HepG2 (cell line): ENCODE results near the gene P4HTM. TPM values are rescaled to one million over a fixed set of nuclear protein-coding genes. Genes with fewer than 3 reads are reported as not detected.

Source experiments
- ARNTL ChIP-seq: sonication (generic); formaldehyde crosslinking; IDR thresholded peaks from 2 replicates; pipeline ENCODE4 v1.4.0; 2020; ENCODE audit warnings: mild to moderate bottlenecking, missing genetic modification reagents
- ATF1 ChIP-seq: IDR thresholded peaks from 2 replicates; pipeline ENCODE4 v1.6.1; 2016; ENCODE audit warnings: mild to moderate bottlenecking, control low read depth
- BRCA1 ChIP-seq: sonication (generic); formaldehyde crosslinking; IDR thresholded peaks from 2 replicates; pipeline ENCODE4 v1.4.0; 2020; ENCODE audit warnings: missing genetic modification reagents
- CEBPB ChIP-seq: IDR thresholded peaks from 2 replicates; pipeline ENCODE4 v1.6.1; 2011; ENCODE audit warnings: low read depth, low read length, improper control_type of control experiment, borderline replicate concordance
- CHD2 ChIP-seq: IDR thresholded peaks from 2 replicates; pipeline ENCODE4 v1.6.1; 2011; ENCODE audit warnings: low read depth, low read length, improper control_type of control experiment
- CREM ChIP-seq, 2 experiments: sonication (generic) in 1 of 2; formaldehyde crosslinking in 1 of 2; IDR thresholded peaks; 2 replicates each; pipeline versions ENCODE4 v1.4.0 to v1.6.1; 2016 to 2020; ENCODE audit warnings: antibody characterized with exemption in 1 of 2, mild to moderate bottlenecking in 1 of 2, missing genetic modification reagents in 1 of 2
- FOXA1 ChIP-seq, 2 experiments: fragments of 450-650 bp in 1 of 2; sonication (generic) in 1 of 2; formaldehyde crosslinking in 1 of 2; IDR thresholded peaks; 2 replicates each; pipeline versions ENCODE4 v1.4.0 to v1.6.1; 2016 to 2020; ENCODE audit warnings: missing genetic modification reagents in 1 of 2
- KMT2A ChIP-seq: sonication (generic); formaldehyde crosslinking; IDR thresholded peaks from 2 replicates; pipeline ENCODE4 v1.4.0; 2020; ENCODE audit warnings: missing genetic modification reagents
- SNAI1 ChIP-seq: sonication (generic); formaldehyde crosslinking; IDR thresholded peaks from 2 replicates; pipeline ENCODE4 v1.5.0; 2020; ENCODE audit warnings: mild to moderate bottlenecking, missing genetic modification reagents, borderline replicate concordance
- TBX3 ChIP-seq: fragments of 450-650 bp; IDR thresholded peaks from 2 replicates; pipeline ENCODE4 v1.6.1; 2017; ENCODE audit warnings: antibody characterized with exemption, mild to moderate bottlenecking, inconsistent platforms, borderline replicate concordance
- ZBTB1 ChIP-seq: sonication (generic); formaldehyde crosslinking; IDR thresholded peaks from 2 replicates; pipeline ENCODE4 v1.4.0; 2020; ENCODE audit warnings: missing genetic modification reagents, borderline replicate concordance
- ZBTB20 ChIP-seq: sonication (generic); formaldehyde crosslinking; IDR thresholded peaks from 2 replicates; pipeline ENCODE4 v1.8.1; 2023; ENCODE audit warnings: missing genetic modification reagents, low read depth, mild to moderate bottlenecking, borderline replicate concordance
- ZFP37 ChIP-seq: sonication (generic); formaldehyde crosslinking; IDR thresholded peaks from 2 replicates; pipeline ENCODE4 v1.4.0; 2020; ENCODE audit warnings: missing genetic modification reagents, borderline replicate concordance
- ZNF589 ChIP-seq: sonication (generic); formaldehyde crosslinking; conservative IDR thresholded peaks from 2 replicates; pipeline ENCODE4 v1.8.0; 2022; ENCODE audit warnings: mild to moderate bottlenecking, moderate library complexity, missing genetic modification reagents
- ZNF75D ChIP-seq: sonication (generic); formaldehyde crosslinking; IDR thresholded peaks from 2 replicates; pipeline ENCODE4 v1.8.1; 2023; ENCODE audit warnings: missing genetic modification reagents, mild to moderate bottlenecking, borderline replicate concordance
- ZNF777 ChIP-seq: sonication (generic); formaldehyde crosslinking; IDR thresholded peaks from 2 replicates; pipeline ENCODE4 v1.4.0; 2020; ENCODE audit warnings: missing genetic modification reagents
- polyA plus RNA-seq, 8 experiments: library from polyadenylated mRNA; depleted of rRNA in 3 of 8; stranded (reverse) in 7 of 8; unstranded in 1 of 8; fragments of >200 nt; fragmentation: Illumina TruSeq in 4 of 8; extraction: Trizol in 4 of 8; gene quantifications; 2 replicates each; pipeline versions ENCODE4 v1.2.1 to v1.2.3, GENCODE V29; 2011 to 2016; ENCODE audit warnings: low read depth in 4 of 8, missing spikeins in 1 of 8, mixed read lengths in 1 of 8; ENCODE audit not compliant: insufficient read depth in 1 of 8
- total RNA-seq, 5 experiments: library from RNA; depleted of rRNA; stranded (reverse); fragments of >200 nt; fragmentation: Illumina TruSeq; extraction: Trizol; gene quantifications; 2 replicates each; pipeline ENCODE4 v1.2.3, GENCODE V29; 2016; ENCODE audit warnings: low read depth in 1 of 5

Gene P4HTM
- total and polyA plus RNA-seq, 2 of the 13 experiments (the other 11 are each of a cell fraction or from before 2014, with no cell fraction given): 0.01 TPM; not detected in 1

DNA sequence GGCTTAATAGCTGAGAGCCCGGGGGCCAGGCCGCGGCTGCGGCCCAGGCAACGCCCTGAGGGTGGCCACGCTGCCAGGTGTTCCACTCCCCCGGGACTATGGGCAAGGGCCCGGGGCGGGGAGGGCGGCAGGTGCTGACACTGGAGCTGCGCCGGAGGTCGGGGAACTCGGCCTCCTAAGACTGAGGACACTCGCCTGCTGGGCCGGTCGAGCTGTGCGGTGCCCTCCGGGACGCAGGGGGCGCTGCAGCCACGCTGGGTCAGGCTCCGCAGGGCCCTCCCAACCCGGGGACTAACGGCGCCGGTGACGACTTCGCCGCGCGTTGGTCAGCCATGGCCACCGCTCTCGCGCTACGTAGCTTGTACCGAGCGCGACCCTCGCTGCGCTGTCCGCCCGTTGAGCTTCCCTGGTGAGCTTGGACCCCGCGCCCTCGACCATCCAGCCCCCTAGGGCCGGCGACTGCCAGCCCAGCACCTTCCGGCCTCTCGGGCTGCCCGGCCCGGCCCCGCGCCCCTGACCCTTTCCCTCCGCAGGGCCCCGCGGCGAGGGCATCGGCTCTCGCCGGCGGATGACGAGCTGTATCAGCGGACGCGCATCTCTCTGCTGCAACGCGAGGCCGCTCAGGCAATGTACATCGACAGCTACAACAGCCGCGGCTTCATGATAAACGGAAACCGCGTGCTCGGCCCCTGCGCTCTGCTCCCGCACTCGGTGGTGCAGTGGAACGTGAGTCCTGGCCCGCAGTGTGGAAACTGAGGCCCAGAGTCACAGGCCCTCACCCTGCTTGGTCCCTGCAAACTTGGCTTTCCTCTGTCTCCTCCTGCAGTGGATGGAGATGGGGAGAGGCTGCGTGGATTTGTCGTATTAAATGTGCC lies 32.0 kb downstream of the P4HTM start, which contains the start of gene NDUFAF3 (continued):
- no peak for TF ChIP-seq FOXA1 (IDR thresholded peaks at IDR 0.05)
- peak; percentile 36; the same call in 1 of the 2 replicates for TF ChIP-seq FOXA1 (CRISPR knock-in tag; IDR thresholded peaks at IDR 0.05)
- TF ChIP-seq ZFP37 (CRISPR knock-in tag): peak; percentile 75; the same call in 1 of the 2 replicates
- TF ChIP-seq TBX3: no peak
- no peak; the same call in 1 of the 2 replicates for TF ChIP-seq CREM (IDR thresholded peaks at IDR 0.05)
- TF ChIP-seq CREM (CRISPR knock-in tag; IDR thresholded peaks at IDR 0.05): no peak
- TF ChIP-seq ATF1: peak; percentile 39
- TF ChIP-seq ZBTB20: no peak
- TF ChIP-seq ZNF589 (CRISPR knock-in tag): no peak
- peak; percentile 88; the same call in 1 of the 2 replicates for TF ChIP-seq BRCA1 (CRISPR knock-in tag)
- no peak for TF ChIP-seq CEBPB
- TF ChIP-seq SNAI1 (CRISPR knock-in tag): no peak
- no peak for TF ChIP-seq ZBTB1 (CRISPR knock-in tag)
- TF ChIP-seq ZNF75D (CRISPR knock-in tag): no peak
- peak; percentile 48; the same call in 1 of the 2 replicates for TF ChIP-seq ZNF777 (CRISPR knock-in tag)
- TF ChIP-seq ARNTL (CRISPR knock-in tag): no peak
- peak; percentile 94 for TF ChIP-seq KMT2A (CRISPR knock-in tag)
- TF ChIP-seq CHD2: peak; percentile 84
